ENCODE measurements around the gene AHRR.

- TF ChIP-seq CTCF (IDR thresholded peaks at IDR 0.05) (no peak), POLR2A (IDR thresholded peaks at IDR 0.05) (no peak)
These were observed 30.4 kb downstream of the AHRR start for GRCh38 chr5:351921-352245.
